Keratinocyte (primary cell): ENCODE results near the gene DPP10. TPM values are rescaled to one million over a fixed set of nuclear protein-coding genes. Genes with fewer than 3 reads are reported as not detected.

Source experiments
- DNase-seq: peaks from one replicate; pipeline ENCODE4 v3.0.0-alpha.2; 2011; ENCODE audit warnings: low read depth, missing footprints, low spot score
- FAIRE-seq: peaks from 2 replicates; lab custom pipeline; 2011; peaks lifted over from hg19 to GRCh38; lab: Jason Lieb, UNC
- H2AFZ ChIP-seq: 2 replicates; pipeline ENCODE4 v1.6.0; 2012; ENCODE audit warnings: low read length, control low read depth, inconsistent platforms; ENCODE audit not compliant: control insufficient read depth
- H3K27ac ChIP-seq: 2 replicates; pipeline ENCODE4 v1.5.1; 2011; ENCODE audit warnings: low read length; ENCODE audit not compliant: control insufficient read depth, insufficient read depth
- H3K27me3 ChIP-seq: 3 replicates; pipeline ENCODE4 v1.6.0; 2011; ENCODE audit warnings: low read length; ENCODE audit not compliant: control insufficient read depth, insufficient read depth; ENCODE audit errors: extremely low read depth
- H3K36me3 ChIP-seq, 2 experiments: 2 replicates in 1 of 2; 3 replicates in 1 of 2; pipeline ENCODE4 v1.5.1; 2011; ENCODE audit warnings: low read length in 2 of 2, mild to moderate bottlenecking in 1 of 2; ENCODE audit not compliant: control insufficient read depth in 2 of 2, insufficient read depth in 2 of 2; ENCODE audit errors: extremely low read depth in 1 of 2
- H3K4me1 ChIP-seq: 3 replicates; pipeline ENCODE4 v1.5.1; 2011; ENCODE audit warnings: low read length; ENCODE audit not compliant: control insufficient read depth, insufficient read depth; ENCODE audit errors: extremely low read depth
- H3K4me2 ChIP-seq: 3 replicates; pipeline ENCODE4 v1.6.0; 2011; ENCODE audit warnings: low read depth, low read length; ENCODE audit not compliant: control insufficient read depth, insufficient read depth; ENCODE audit errors: extremely low read depth
- H3K4me3 ChIP-seq, 3 experiments: fragments of 200-600 bp in 1 of 3; sonication (generic) in 1 of 3; 2 replicates in 2 of 3; 3 replicates in 1 of 3; pipeline ENCODE4 v1.5.1; 2011 to 2016; ENCODE audit warnings: low read length in 3 of 3, mild to moderate bottlenecking in 3 of 3, control low read depth in 2 of 3, inconsistent platforms in 1 of 3, low read depth in 1 of 3, mixed read lengths in 1 of 3, mixed run types in 1 of 3, moderate library complexity in 1 of 3; ENCODE audit not compliant: control insufficient read depth in 2 of 3, insufficient read depth in 2 of 3; ENCODE audit errors: extremely low read depth in 1 of 3
- H3K79me2 ChIP-seq: 2 replicates; pipeline ENCODE4 v1.6.0; 2012; ENCODE audit warnings: low read length; ENCODE audit not compliant: control insufficient read depth, insufficient read depth
- H3K9ac ChIP-seq: 3 replicates; pipeline ENCODE4 v1.6.0; 2011; ENCODE audit warnings: low read length; ENCODE audit not compliant: control insufficient read depth, insufficient read depth; ENCODE audit errors: extremely low read depth
- H3K9me1 ChIP-seq: 3 replicates; pipeline ENCODE4 v1.6.0; 2011; ENCODE audit warnings: low read length; ENCODE audit not compliant: control insufficient read depth, insufficient read depth; ENCODE audit errors: extremely low read depth
- H3K9me3 ChIP-seq: 2 replicates; pipeline ENCODE4 v1.5.1; 2012; ENCODE audit warnings: low read depth, low read length; ENCODE audit not compliant: control insufficient read depth
- H4K20me1 ChIP-seq: 3 replicates; pipeline ENCODE4 v1.6.0; 2011; ENCODE audit warnings: low read length; ENCODE audit not compliant: control insufficient read depth, insufficient read depth; ENCODE audit errors: extremely low read depth
- CTCF ChIP-seq, 3 experiments: IDR thresholded peaks in 1 of 3; conservative IDR thresholded peaks in 1 of 3; optimal IDR thresholded peaks in 1 of 3; 2 replicates in 2 of 3; 3 replicates in 1 of 3; pipeline versions ENCODE3 to v1.5.1; 2011; ENCODE audit warnings: low read length in 3 of 3, mild to moderate bottlenecking in 3 of 3, moderate library complexity in 2 of 3, control low read depth in 1 of 3, inconsistent platforms in 1 of 3; ENCODE audit not compliant: insufficient read depth in 2 of 3; ENCODE audit errors: extremely low read depth in 1 of 3
- EZH2 ChIP-seq: IDR thresholded peaks from one replicate; pipeline ENCODE4 v1.6.1; 2012; ENCODE audit warnings: inconsistent platforms, mild to moderate bottlenecking, low read length, moderate library complexity
- dilution Hi-C: fragments of 300-500 bp; cut with MboI; formaldehyde crosslinking; loops from one replicate; pipeline ENCODE4 v1.7.0; 2020; ENCODE audit warnings: low sequenced_read_pairs; ENCODE audit not compliant: extremely low pct_ligation_motif_present
- polyA plus RNA-seq, 5 experiments: library from polyadenylated mRNA; depleted of rRNA in 3 of 5; stranded (reverse) in 3 of 5; stranded (forward) in 1 of 5; unstranded in 1 of 5; fragments of >200 nt; gene quantifications; 1 replicate in 1 of 5; 2 replicates in 3 of 5; 3 replicates in 1 of 5; pipeline versions ENCODE4 v1.2.1 to v1.2.3, GENCODE V29; 2011 to 2012; ENCODE audit warnings: missing spikeins in 2 of 5, low read depth in 1 of 5, low replicate concordance in 1 of 5

Gene DPP10
- polyA plus RNA-seq, 1 donor (not counting 4 experiments of a cell fraction or from before 2014, with no cell fraction given), result not detected

GRCh38 chr2:114797942-114798341, 355.5 kb downstream of the DPP10 start:
- no peaks in the 10 kb centered on the region for H3K36me3 ChIP-seq
- no peaks in the 10 kb centered on the region for H3K79me2 ChIP-seq
- no peaks in the 10 kb centered on the region for H3K9me3 ChIP-seq
- no peaks in the 10 kb centered on the region for H4K20me1 ChIP-seq
- H3K4me3 ChIP-seq, result no peak overlapping the region
- FAIRE-seq (no peak), DNase-seq (no peak)
- no peaks in the 10 kb centered on the region for H3K4me1 ChIP-seq
- no peak overlapping the region for H2AFZ ChIP-seq
- TF ChIP-seq CTCF (optimal IDR thresholded peaks at IDR 0.05 in 1 of 3, IDR thresholded peaks at IDR 0.05 in 1 of 3, conservative IDR thresholded peaks at IDR 0.05 in 1 of 3; ENCODE audit: extremely low read depth in 1 of 3, insufficient read depth in 2 of 3, low read length in 3 of 3), result no peak
- TF ChIP-seq EZH2, result no peak
- H3K27ac ChIP-seq, result no peak overlapping the region
- no peak overlapping the region for H3K4me2 ChIP-seq
- H3K9me1 ChIP-seq, result no peaks in the 10 kb centered on the region
- dilution Hi-C loops, result no loop called here
- H3K9ac ChIP-seq, result no peak overlapping the region
- no peaks in the 10 kb centered on the region for H3K27me3 ChIP-seq

- DNase-seq (no peak), FAIRE-seq (no peak)
- no peaks in the 10 kb centered on the region for H3K9me1 ChIP-seq
- H3K27me3 ChIP-seq, result no peaks in the 10 kb centered on the region
- no peak for TF ChIP-seq CTCF (optimal IDR thresholded peaks at IDR 0.05 in 1 of 3, IDR thresholded peaks at IDR 0.05 in 1 of 3, conservative IDR thresholded peaks at IDR 0.05 in 1 of 3; ENCODE audit: extremely low read depth in 1 of 3, insufficient read depth in 2 of 3, low read length in 3 of 3)
- no peak for TF ChIP-seq EZH2
- no peaks in the 10 kb centered on the region for H3K4me1 ChIP-seq
- H3K79me2 ChIP-seq, result no peaks in the 10 kb centered on the region
- H3K4me3 ChIP-seq, result no peak overlapping the region
- no peaks in the 10 kb centered on the region for H4K20me1 ChIP-seq
- no peak overlapping the region for H3K27ac ChIP-seq
- H3K36me3 ChIP-seq, result no peaks in the 10 kb centered on the region
- no peak overlapping the region for H2AFZ ChIP-seq
- no peak overlapping the region for H3K9ac ChIP-seq
- dilution Hi-C loops, result no loop called here
- no peaks in the 10 kb centered on the region for H3K9me3 ChIP-seq
- H3K4me2 ChIP-seq, result no peak overlapping the region
These were observed 357.9 kb downstream of the DPP10 start for GRCh38 chr2:114800371-114800770.
